ENCODE results near the gene SHD. TPM values are rescaled to one million over a fixed set of nuclear protein-coding genes. Genes with fewer than 3 reads are reported as not detected.

The SHD gene
- total and polyA plus RNA-seq, 2 of the 13 experiments (the other 11 are each of a cell fraction or from before 2014, with no cell fraction given), result 0.11 to 0.20 TPM

- peak; percentile 3; the same call in 1 of the 2 replicates for TF ChIP-seq MAX (IDR thresholded peaks at IDR 0.05)
- TF ChIP-seq IRF9 (CRISPR knock-in tag; IDR thresholded peaks at IDR 0.05; ENCODE audit: borderline replicate concordance), result no peak
- TF ChIP-seq MLXIP (CRISPR knock-in tag; IDR thresholded peaks at IDR 0.05; ENCODE audit: borderline replicate concordance), result no peak
- TF ChIP-seq NCOR1 (IDR thresholded peaks at IDR 0.05; ENCODE audit: borderline replicate concordance, low read length), result no peak
- TF ChIP-seq TEAD3 (CRISPR knock-in tag; optimal IDR thresholded peaks at IDR 0.05; ENCODE audit: borderline replicate concordance), result peak; percentile 7
- no peak for TF ChIP-seq GATAD1 (CRISPR knock-in tag; IDR thresholded peaks at IDR 0.05)
- TF ChIP-seq POLR2AphosphoS2 (IDR thresholded peaks at IDR 0.05; ENCODE audit: low read depth, low read length), result no peak
- no peak; the same call in 1 of the 2 replicates for TF ChIP-seq MTERF4 (CRISPR knock-in tag; IDR thresholded peaks at IDR 0.05)
- TF ChIP-seq ESRRA (CRISPR knock-in tag; IDR thresholded peaks at IDR 0.05; ENCODE audit: low read depth), result 0 out of 2 replicates have a peak, but pooled peaks have one; percentile 28
- TF ChIP-seq ZNF816 (CRISPR knock-in tag; IDR thresholded peaks at IDR 0.05; ENCODE audit: borderline replicate concordance), result peak; percentile 4; the same call in 1 of the 2 replicates
- no peak for TF ChIP-seq ZEB1 (IDR thresholded peaks at IDR 0.05; ENCODE audit: insufficient replicate concordance, low read depth)
- no peak for TF ChIP-seq CREBL2 (CRISPR knock-in tag; IDR thresholded peaks at IDR 0.05; ENCODE audit: borderline replicate concordance)
- TF ChIP-seq ZBTB3 (CRISPR knock-in tag; IDR thresholded peaks at IDR 0.05; ENCODE audit: borderline replicate concordance, low read depth), result no peak
- no peak for TF ChIP-seq CHD2 (IDR thresholded peaks at IDR 0.05; ENCODE audit: low read depth, low read length)
- TF ChIP-seq ZC3H13 (CRISPR knock-in tag; IDR thresholded peaks at IDR 0.05), result 0 out of 2 replicates have a peak, but pooled peaks have one; percentile 4
- no peak for TF ChIP-seq PLSCR1 (CRISPR knock-in tag; IDR thresholded peaks at IDR 0.05; ENCODE audit: borderline replicate concordance)
- no peak for TF ChIP-seq ZNF850 (CRISPR knock-in tag; conservative IDR thresholded peaks at IDR 0.05)
- no peak for TF ChIP-seq RFX1 (IDR thresholded peaks at IDR 0.05)
- no peak for TF ChIP-seq HMGXB4 (CRISPR knock-in tag; IDR thresholded peaks at IDR 0.05; ENCODE audit: borderline replicate concordance in 1 of 2, low read depth in 1 of 2)
- TF ChIP-seq ZFX (CRISPR knock-in tag; IDR thresholded peaks at IDR 0.05; ENCODE audit: low read depth), result peak; percentile 21; the same call in 1 of the 2 replicates
- no peak for TF ChIP-seq ZNF446 (CRISPR knock-in tag; IDR thresholded peaks at IDR 0.05)
- no peak for TF ChIP-seq ZNF101 (CRISPR knock-in tag; IDR thresholded peaks at IDR 0.05; ENCODE audit: borderline replicate concordance, low read depth)
- no peak for TF ChIP-seq NFIC (IDR thresholded peaks at IDR 0.05; ENCODE audit: low read length)
Measured at GRCh38 chr19:4234862-4235201, 44.2 kb upstream of the SHD start (continued).
